ENCODE data around the gene URGCP.
"Not testable (repeated sequence)": the region's sequence is repeated elsewhere in the genome, so short reads cannot be mapped to it uniquely, and the experiment has no call there.

- TF ChIP-seq POLR2A, POLR2AphosphoS5 (IDR thresholded peaks at IDR 0.05; ENCODE audit: low read depth, low read length): not testable (repeated sequence)
Measured at GRCh38 chr7:43830917-43831316, 75.5 kb downstream of the URGCP start.

Data from GM12892 (cell line).